Measurements from ENCODE around the gene OR56B1.

Gene OR56B1

GRCh38 chr11:5737091-5737490 lies 843 bp downstream of the OR56B1 start:
- DNase-seq, result no peak

GRCh38 chr11:5737670-5738392 lies 1.6 kb downstream of the OR56B1 start:
- no peak for DNase-seq

GRCh38 chr11:5738431-5738830 lies 2.2 kb downstream of the OR56B1 start:
- no peak for DNase-seq

- no peak for DNase-seq
Observed at GRCh38 chr11:5746614-5747013, 10.4 kb downstream of the OR56B1 start.

GRCh38 chr11:5749836-5750235 lies 13.6 kb downstream of the OR56B1 start:
- no peak for DNase-seq

- no peak for DNase-seq
Observed at GRCh38 chr11:5753943-5754342, 17.7 kb downstream of the OR56B1 start, which contains the start of gene OR52N4. OR52N4 (plus strand) TSS chr11:5754243; CDS start chr11:5754741, 498 bp downstream.

- DNase-seq, result no peak
Observed at GRCh38 chr11:5767056-5767455, 30.8 kb downstream of the OR56B1 start.

- no peak for DNase-seq
Observed at GRCh38 chr11:5783255-5783654, 47.0 kb downstream of the OR56B1 start, which contains the start of gene OR52N5. OR52N5 (minus strand) TSS chr11:5783355; CDS start chr11:5778634, 4,721 bp downstream.
